Thymus (tissue), 11 donors: ENCODE measurements around the gene FANCE. TPM values are rescaled to one million over a fixed set of nuclear protein-coding genes. Genes with fewer than 3 reads are reported as not detected.

Experiments used
- DNase-seq, 9 donors: peaks; one replicate each; pipeline ENCODE4 v3.0.0-alpha.2; 2013; ENCODE audit warnings: low spot score in 9 of 9, low read depth in 6 of 9, missing footprints in 1 of 9
- H3K27ac ChIP-seq, 2 donors: one replicate each; pipeline ENCODE4 v1.5.1; 2013; ENCODE audit warnings: control low read depth in 1 of 2, low read depth in 1 of 2, low read length in 1 of 2, mild to moderate bottlenecking in 1 of 2, moderate library complexity in 1 of 2
- H3K27me3 ChIP-seq, 2 donors: one replicate each; pipeline ENCODE4 v1.5.1; 2013; ENCODE audit warnings: low read length in 1 of 2; ENCODE audit not compliant: control insufficient read depth in 2 of 2, insufficient read depth in 1 of 2
- H3K36me3 ChIP-seq, 2 donors: one replicate each; pipeline ENCODE4 v1.5.1; 2013; ENCODE audit warnings: low read length in 1 of 2, mild to moderate bottlenecking in 1 of 2, moderate library complexity in 1 of 2; ENCODE audit not compliant: control insufficient read depth in 2 of 2, insufficient read depth in 2 of 2
- H3K4me1 ChIP-seq, 2 donors: one replicate each; pipeline ENCODE4 v1.5.1; 2013; ENCODE audit warnings: low read length in 2 of 2; ENCODE audit not compliant: control insufficient read depth in 2 of 2, insufficient read depth in 2 of 2
- H3K4me3 ChIP-seq, 2 donors: one replicate each; pipeline ENCODE4 v1.5.1; 2013; ENCODE audit warnings: low read length in 2 of 2, control low read depth in 1 of 2, mild to moderate bottlenecking in 1 of 2
- H3K9me3 ChIP-seq, 2 donors: one replicate each; pipeline ENCODE4 v1.5.1; 2013; ENCODE audit warnings: low read length in 1 of 2, mild to moderate bottlenecking in 1 of 2; ENCODE audit not compliant: control insufficient read depth in 2 of 2, insufficient read depth in 1 of 2
- WGBS: extraction: QIAGEN DNeasy Blood & Tissue Kit; methylation state at CpG from one replicate; pipeline ENCODE4 v1.1.7; 2013; 5-methylcytosine and 5-hydroxymethylcytosine counted together
- polyA plus RNA-seq: library from polyadenylated mRNA; stranded (reverse); fragments of 200-250 nt; gene quantifications from one replicate; pipeline ENCODE4 v1.2.3, GENCODE V29; 2013
- total RNA-seq: library from RNA; stranded (reverse); fragments of 120-200 nt; gene quantifications from one replicate; pipeline ENCODE4 v1.2.4, GENCODE V29; 2013
- donor health status: healthy.

Gene FANCE
- total and polyA plus RNA-seq, 2 donors: 3.6 to 8.4 TPM

GRCh38 chr6:35497571-35498421, 45.7 kb downstream of the FANCE start:
- Histone ChIP-seq H3K36me3 (no peaks in the 10 kb centered on the region), H3K27me3 (peaks cover 24 to 89% of the 10 kb centered on the region in 2 donors), H3K4me3 (peak overlapping the region; percentile 33 to 74), H3K9me3 (no peaks in the 10 kb centered on the region), H3K27ac (peak overlapping the region in 1 of 2 donors; percentile 61), H3K4me1 (peaks cover 4 to 27% of the 10 kb centered on the region in 2 donors)
- WGBS: 6% methylated on average over 77 of the region's 77 CpGs
- peak in 3 of 9 donors; percentile 15 to 49 (median 28) for DNase-seq

GRCh38 chr6:35498422-35499067, 46.4 kb downstream of the FANCE start:
- Histone ChIP-seq H3K9me3 (no peaks in the 10 kb centered on the region), H3K4me3 (no peak overlapping the region), H3K27me3 (peaks cover 24 to 89% of the 10 kb centered on the region in 2 donors), H3K27ac (no peak overlapping the region), H3K36me3 (no peaks in the 10 kb centered on the region), H3K4me1 (peaks cover 4 to 27% of the 10 kb centered on the region in 2 donors)
- 55% methylated on average over 14 of the region's 14 CpGs for WGBS
- DNase-seq: no peak

DNA sequence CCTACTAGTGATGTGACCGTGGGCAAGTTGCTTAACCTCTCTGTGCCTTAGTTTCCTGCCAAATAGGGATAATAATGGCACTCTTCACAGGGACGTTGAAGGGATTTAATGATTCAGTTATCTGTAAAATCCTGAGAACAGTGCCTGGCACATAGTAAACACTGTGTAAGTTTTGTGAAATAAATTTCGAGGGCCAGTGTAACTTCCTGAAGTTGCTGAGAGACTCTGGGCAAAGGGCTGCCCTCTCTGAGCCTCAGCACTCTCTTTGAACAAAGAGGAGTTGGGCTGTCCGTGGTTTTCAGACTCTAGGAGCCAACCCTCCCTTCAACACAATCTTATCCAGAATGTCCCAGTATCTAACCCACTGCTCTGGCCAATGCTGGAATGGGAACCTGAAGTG, 47.2 kb downstream of the FANCE start:
- H3K36me3 ChIP-seq: no peaks in the 10 kb centered on the region
- DNase-seq: no peak
- WGBS: 98% methylated on average over 4 of the region's 4 CpGs
- no peaks in the 10 kb centered on the region for H3K9me3 ChIP-seq
- peaks cover 24 to 89% of the 10 kb centered on the region in 2 donors for H3K27me3 ChIP-seq
- no peak overlapping the region for H3K4me3 ChIP-seq
- no peak overlapping the region for H3K27ac ChIP-seq
- peaks cover 4 to 22% of the 10 kb centered on the region in 2 donors for H3K4me1 ChIP-seq

DNA sequence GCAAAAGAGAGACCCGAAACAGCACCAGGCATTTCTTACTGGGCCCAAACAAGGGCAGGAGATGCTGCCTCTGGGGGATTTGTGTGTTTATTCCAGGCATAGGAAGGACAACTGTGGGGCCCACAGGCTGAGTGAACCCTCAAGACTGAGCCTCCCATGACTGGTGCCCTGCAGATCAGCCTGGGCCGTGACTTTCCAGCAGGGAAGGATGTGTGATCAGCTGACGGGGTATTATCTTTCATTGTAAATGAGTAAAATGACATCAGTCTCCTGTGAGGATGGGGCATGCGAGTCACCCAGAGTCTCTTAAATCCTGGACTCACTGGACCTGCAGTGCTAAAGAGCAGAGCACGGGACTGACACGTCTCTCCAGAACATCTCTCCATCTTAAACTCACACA, 48.6 kb downstream of the FANCE start:
- DNase-seq: no peak
- 94% methylated on average over 6 of the region's 6 CpGs for WGBS
- H3K27ac ChIP-seq: no peak overlapping the region
- no peaks in the 10 kb centered on the region for H3K9me3 ChIP-seq
- peaks cover 4 to 16% of the 10 kb centered on the region in 2 donors for H3K4me1 ChIP-seq
- H3K27me3 ChIP-seq: peaks cover 22 to 87% of the 10 kb centered on the region in 2 donors
- H3K4me3 ChIP-seq: no peak overlapping the region
- no peaks in the 10 kb centered on the region for H3K36me3 ChIP-seq

DNA sequence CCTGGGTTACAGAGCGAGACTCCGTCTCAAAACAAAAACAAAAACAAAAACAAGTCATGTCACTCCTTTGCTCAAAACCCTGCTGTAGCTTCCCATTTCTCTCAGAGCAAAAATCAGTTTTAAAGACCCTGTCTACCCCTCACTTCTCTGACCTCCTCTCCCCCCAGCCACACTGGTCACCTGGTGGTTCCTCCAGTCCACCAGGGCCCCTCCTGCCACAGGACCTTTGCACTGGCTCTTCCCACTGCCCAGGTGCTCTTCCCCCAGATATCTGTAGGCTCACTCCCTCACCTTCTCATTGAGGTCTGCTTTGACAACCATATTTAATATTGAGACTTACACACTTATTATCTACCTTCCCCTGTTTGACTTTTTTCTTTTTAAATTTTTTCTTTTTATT, 49.6 kb downstream of the FANCE start:
- WGBS: 99% methylated on average over 2 of the region's 2 CpGs
- no peak overlapping the region for H3K27ac ChIP-seq
- DNase-seq: no peak
- no peak overlapping the region for H3K4me3 ChIP-seq
- peaks cover 4 to 16% of the 10 kb centered on the region in 2 donors for H3K4me1 ChIP-seq
- H3K9me3 ChIP-seq: no peaks in the 10 kb centered on the region
- H3K36me3 ChIP-seq: no peaks in the 10 kb centered on the region
- H3K27me3 ChIP-seq: peaks cover 12 to 83% of the 10 kb centered on the region in 2 donors

- Histone ChIP-seq H3K36me3 (no peaks in the 10 kb centered on the region), H3K27me3 (peaks cover 4 to 82% of the 10 kb centered on the region in 2 donors), H3K9me3 (no peaks in the 10 kb centered on the region), H3K27ac (no peak overlapping the region), H3K4me3 (no peak overlapping the region), H3K4me1 (peaks cover 0 to 5% of the 10 kb centered on the region in 2 donors)
- WGBS: 2% methylated on average over 15 of the region's 15 CpGs
- DNase-seq: no peak
Measured at GRCh38 chr6:35503534-35503933, 51.4 kb downstream of the FANCE start.

DNA sequence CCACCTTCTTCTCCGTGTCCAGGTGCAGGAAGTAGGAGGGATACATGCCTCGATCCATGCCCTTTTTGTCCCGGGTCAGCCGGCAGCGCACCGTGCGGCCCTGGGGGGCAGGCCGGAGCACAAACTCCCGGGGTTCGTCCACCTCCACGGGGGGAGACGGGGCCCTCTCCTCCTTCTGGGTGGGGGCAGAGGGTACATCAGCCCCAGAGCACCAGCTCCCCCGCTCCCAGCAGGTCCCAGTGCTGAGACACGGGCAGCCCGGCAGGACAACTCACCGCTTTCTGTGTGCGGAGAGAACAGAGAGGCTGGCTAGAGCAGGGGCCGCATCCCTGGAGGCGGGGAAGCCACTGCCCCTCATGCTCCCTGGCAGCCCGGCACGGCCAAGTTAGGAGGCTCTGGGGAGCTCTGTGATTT, 53.9 kb downstream of the FANCE start:
- Histone ChIP-seq H3K4me3 (no peak overlapping the region), H3K9me3 (no peaks in the 10 kb centered on the region), H3K4me1 (peaks cover 0 to 4% of the 10 kb centered on the region in 2 donors), H3K27ac (no peak overlapping the region), H3K27me3 (peaks cover 2 to 83% of the 10 kb centered on the region in 2 donors), H3K36me3 (no peaks in the 10 kb centered on the region)
- no peak for DNase-seq
- 93% methylated on average over 21 of the region's 21 CpGs for WGBS

DNA sequence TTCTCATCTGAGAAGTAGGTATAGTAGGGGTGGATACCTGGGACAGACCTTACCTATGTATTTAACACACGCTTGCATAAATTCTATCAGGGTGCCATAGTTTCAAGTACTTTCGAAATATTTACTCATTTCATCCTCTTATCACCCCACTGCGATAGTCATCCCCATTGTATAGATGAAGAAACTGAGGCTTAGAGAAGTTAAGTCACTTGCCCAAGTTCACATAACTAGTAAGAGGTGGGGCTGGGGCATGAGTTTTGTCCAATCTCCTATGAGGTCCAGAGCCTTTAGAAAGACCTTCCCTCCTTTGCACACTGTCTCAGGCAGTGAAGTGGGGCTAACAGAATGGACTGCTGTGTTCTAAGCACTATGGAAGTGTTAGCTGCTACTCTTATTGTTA, 54.4 kb downstream of the FANCE start:
- Histone ChIP-seq H3K9me3 (no peaks in the 10 kb centered on the region), H3K27me3 (peaks cover 2 to 85% of the 10 kb centered on the region in 2 donors), H3K4me1 (peaks cover 0 to 7% of the 10 kb centered on the region in 2 donors), H3K4me3 (no peak overlapping the region), H3K27ac (no peak overlapping the region), H3K36me3 (no peaks in the 10 kb centered on the region)
- 96% methylated on average over 3 of the region's 3 CpGs for WGBS
- no peak for DNase-seq

- Histone ChIP-seq H3K9me3 (no peaks in the 10 kb centered on the region), H3K4me1 (peaks cover 0 to 9% of the 10 kb centered on the region in 2 donors), H3K27me3 (peaks cover 2 to 88% of the 10 kb centered on the region in 2 donors), H3K36me3 (no peaks in the 10 kb centered on the region), H3K27ac (no peak overlapping the region), H3K4me3 (no peak overlapping the region)
- no peak for DNase-seq
- WGBS: 96% methylated on average over 2 of the region's 2 CpGs
Measured at GRCh38 chr6:35507221-35507620, 55.1 kb downstream of the FANCE start.
